Measurements from ENCODE around the gene GSS.

GSS gene

GRCh38 chr20:34956041-34956458, 444 bp upstream of the GSS start:
- peak overlapping the region; percentile 80 for H3K4me3 ChIP-seq (ENCODE audit: low read depth, low read length)
- no peak for TF ChIP-seq CTCF (IDR thresholded peaks at IDR 0.05; ENCODE audit: control insufficient read depth, extremely low read depth, insufficient read depth)
- no peak for DNase-seq (ENCODE audit: low read depth)

GRCh38 chr20:34954904-34955230, 739 bp downstream of the GSS start:
- DNase-seq (ENCODE audit: low read depth): peak; percentile 69
- no peak for TF ChIP-seq CTCF (IDR thresholded peaks at IDR 0.05; ENCODE audit: control insufficient read depth, extremely low read depth, insufficient read depth)
- H3K4me3 ChIP-seq (ENCODE audit: low read depth, low read length): peak overlapping the region; percentile 80

GRCh38 chr20:34953960-34954359, 1.6 kb downstream of the GSS start:
- DNase-seq (ENCODE audit: low read depth): no peak
- no peak for TF ChIP-seq CTCF (IDR thresholded peaks at IDR 0.05; ENCODE audit: control insufficient read depth, extremely low read depth, insufficient read depth)
- no peak overlapping the region for H3K4me3 ChIP-seq (ENCODE audit: low read depth, low read length)

GRCh38 chr20:34952671-34953070, 2.9 kb downstream of the GSS start:
- H3K4me3 ChIP-seq (ENCODE audit: low read depth, low read length): no peak overlapping the region
- TF ChIP-seq CTCF (IDR thresholded peaks at IDR 0.05; ENCODE audit: control insufficient read depth, extremely low read depth, insufficient read depth): no peak
- DNase-seq (ENCODE audit: low read depth): no peak

GRCh38 chr20:34951652-34952051, 4.0 kb downstream of the GSS start:
- no peak for TF ChIP-seq CTCF (IDR thresholded peaks at IDR 0.05; ENCODE audit: control insufficient read depth, extremely low read depth, insufficient read depth)
- no peak overlapping the region for H3K4me3 ChIP-seq (ENCODE audit: low read depth, low read length)
- DNase-seq (ENCODE audit: low read depth): no peak

- TF ChIP-seq CTCF (IDR thresholded peaks at IDR 0.05; ENCODE audit: control insufficient read depth, extremely low read depth, insufficient read depth): no peak
- H3K4me3 ChIP-seq (ENCODE audit: low read depth, low read length): no peak overlapping the region
- DNase-seq (ENCODE audit: low read depth): no peak
These were observed 4.4 kb downstream of the GSS start for GRCh38 chr20:34951252-34951651.

GRCh38 chr20:34949120-34949519, 6.5 kb downstream of the GSS start:
- no peak for TF ChIP-seq CTCF (IDR thresholded peaks at IDR 0.05; ENCODE audit: control insufficient read depth, extremely low read depth, insufficient read depth)
- no peak overlapping the region for H3K4me3 ChIP-seq (ENCODE audit: low read depth, low read length)

More at GRCh38 chr20:34949120-34949519, 6.5 kb downstream of the GSS start:
- no peak for DNase-seq (ENCODE audit: low read depth)
